H9 (cell line): ENCODE measurements around the gene ADAMTS6. TPM values are rescaled to one million over a fixed set of nuclear protein-coding genes. Genes with fewer than 3 reads are reported as not detected.

Source experiments
- DNase-seq: peaks from one replicate; pipeline ENCODE4 v3.0.0-alpha.2; 2017
- H2AFZ ChIP-seq: one replicate; pipeline ENCODE4 v1.6.1; 2013; ENCODE audit warnings: mild to moderate bottlenecking, low read length, control low read depth, moderate library complexity
- H2AK5ac ChIP-seq: 2 replicates; pipeline ENCODE4 v1.6.1; 2013; ENCODE audit warnings: low read length, control low read depth, mixed read lengths; ENCODE audit not compliant: insufficient read length
- H2BK120ac ChIP-seq: one replicate; pipeline ENCODE4 v1.6.1; 2013; ENCODE audit warnings: low read depth, mild to moderate bottlenecking, low read length, control low read depth, inconsistent platforms; ENCODE audit not compliant: poor library complexity, severe bottlenecking
- H2BK12ac ChIP-seq: 2 replicates; pipeline ENCODE4 v1.6.1; 2013; ENCODE audit warnings: low read length, control low read depth, mixed read lengths, low read depth; ENCODE audit not compliant: insufficient read length
- H2BK15ac ChIP-seq: 2 replicates; pipeline ENCODE4 v1.6.1; 2013; ENCODE audit warnings: low read depth, low read length, control low read depth
- H2BK20ac ChIP-seq: one replicate; pipeline ENCODE4 v1.6.1; 2013; ENCODE audit warnings: low read depth, mild to moderate bottlenecking, low read length, control low read depth, inconsistent platforms; ENCODE audit not compliant: poor library complexity, severe bottlenecking
- H2BK5ac ChIP-seq: 2 replicates; pipeline ENCODE4 v1.6.1; 2013; ENCODE audit warnings: low read length, control low read depth, mixed read lengths; ENCODE audit not compliant: insufficient read length
- H3K14ac ChIP-seq: 2 replicates; pipeline ENCODE4 v1.6.1; 2013; ENCODE audit warnings: low read length, control low read depth; ENCODE audit not compliant: insufficient read depth
- H3K18ac ChIP-seq: 2 replicates; pipeline ENCODE4 v1.6.1; 2013; ENCODE audit warnings: low read depth, mild to moderate bottlenecking, mixed read lengths, low read length, control low read depth; ENCODE audit not compliant: insufficient read length
- H3K23ac ChIP-seq: 2 replicates; pipeline ENCODE4 v1.6.1; 2013; ENCODE audit warnings: low read length, control low read depth, mixed read lengths, low read depth; ENCODE audit not compliant: insufficient read length
- H3K23me2 ChIP-seq: 2 replicates; pipeline ENCODE4 v1.6.1; 2013; ENCODE audit warnings: low read depth, mild to moderate bottlenecking, mixed read lengths, low read length, control low read depth; ENCODE audit not compliant: insufficient read length, poor library complexity, severe bottlenecking
- H3K27ac ChIP-seq: 2 replicates; pipeline ENCODE4 v1.5.1; 2013; ENCODE audit warnings: low read length, control low read depth, mixed read lengths, low read depth; ENCODE audit not compliant: insufficient read length
- H3K27me3 ChIP-seq: 2 replicates; pipeline ENCODE4 v1.6.1; 2013; ENCODE audit warnings: low read length, control low read depth, inconsistent platforms; ENCODE audit not compliant: insufficient read depth
- H3K4ac ChIP-seq: 2 replicates; pipeline ENCODE4 v1.6.1; 2013; ENCODE audit warnings: low read depth, mild to moderate bottlenecking, control low read depth, inconsistent platforms, low read length, moderate library complexity
- H3K4me1 ChIP-seq: 2 replicates; pipeline ENCODE4 v1.6.1; 2013; ENCODE audit warnings: low read length, control low read depth, inconsistent platforms; ENCODE audit not compliant: insufficient read depth
- H3K4me2 ChIP-seq: 2 replicates; pipeline ENCODE4 v1.6.1; 2013; ENCODE audit warnings: low read length, control low read depth, mixed read lengths; ENCODE audit not compliant: insufficient read length, insufficient read depth
- H3K56ac ChIP-seq: 2 replicates; pipeline ENCODE4 v1.6.1; 2013; ENCODE audit warnings: low read depth, mild to moderate bottlenecking, mixed read lengths, low read length, control low read depth; ENCODE audit not compliant: insufficient read length
- H3K79me1 ChIP-seq: 2 replicates; pipeline ENCODE4 v1.6.1; 2013; ENCODE audit warnings: low read depth, mild to moderate bottlenecking, moderate library complexity, low read length, control low read depth, inconsistent platforms; ENCODE audit not compliant: insufficient read depth, poor library complexity, severe bottlenecking
- H3K79me2 ChIP-seq: 2 replicates; pipeline ENCODE4 v1.6.1; 2013; ENCODE audit warnings: low read length, control low read depth, inconsistent platforms; ENCODE audit not compliant: insufficient read depth
- H3K9ac ChIP-seq: 2 replicates; pipeline ENCODE4 v1.6.1; 2013; ENCODE audit warnings: low read length, control low read depth, mixed read lengths; ENCODE audit not compliant: insufficient read length; ENCODE audit errors: extremely low read depth
- H3K9me3 ChIP-seq: one replicate; pipeline ENCODE4 v1.6.1; 2013; ENCODE audit warnings: low read depth, low read length, inconsistent platforms; ENCODE audit not compliant: control insufficient read depth
- H3T11ph ChIP-seq: one replicate; pipeline ENCODE4 v1.6.1; 2013; ENCODE audit warnings: mild to moderate bottlenecking, low read length, control low read depth, inconsistent platforms
- H4K20me1 ChIP-seq: one replicate; pipeline ENCODE4 v1.6.1; 2013; ENCODE audit not compliant: control insufficient read depth, insufficient read length, insufficient read depth
- H4K5ac ChIP-seq: 2 replicates; pipeline ENCODE4 v1.6.1; 2013; ENCODE audit warnings: low read depth, mild to moderate bottlenecking, mixed read lengths, low read length, control low read depth; ENCODE audit not compliant: insufficient read length
- H4K8ac ChIP-seq: replicated peaks from 2 replicates; pipeline ENCODE4 v1.6.1; 2013; ENCODE audit warnings: low read length, control low read depth, mixed read lengths, low read depth; ENCODE audit not compliant: insufficient read length
- H4K91ac ChIP-seq: 2 replicates; pipeline ENCODE4 v1.6.1; 2013; ENCODE audit warnings: low read depth, mild to moderate bottlenecking, moderate library complexity, mixed read lengths, low read length, control low read depth; ENCODE audit not compliant: insufficient read length
- H3K27ac Mint-ChIP-seq, 3 experiments: 2 replicates in 2 of 3; 3 replicates in 1 of 3; pipeline ENCODE4 v1.8.0; 2020 to 2021; ENCODE audit warnings: mixed read lengths in 3 of 3, mild to moderate bottlenecking in 1 of 3, moderate library complexity in 1 of 3
- H3K27me3 Mint-ChIP-seq: 2 replicates; pipeline ENCODE4 v1.8.0; 2021; ENCODE audit warnings: low read depth, mild to moderate bottlenecking, moderate library complexity, mixed read lengths
- H3K36me3 Mint-ChIP-seq, 3 experiments: 2 replicates in 2 of 3; 3 replicates in 1 of 3; pipeline ENCODE4 v1.8.0; 2020 to 2021; ENCODE audit warnings: low read depth in 3 of 3, mixed read lengths in 3 of 3; ENCODE audit not compliant: insufficient read depth in 1 of 3
- H3K4me1 Mint-ChIP-seq, 2 experiments: 2 replicates each; pipeline ENCODE4 v1.8.0; 2020; ENCODE audit warnings: mixed read lengths in 2 of 2
- H3K4me3 Mint-ChIP-seq, 2 experiments: 2 replicates in 1 of 2; 3 replicates in 1 of 2; pipeline ENCODE4 v1.8.0; 2020 to 2021; ENCODE audit warnings: mild to moderate bottlenecking in 2 of 2, mixed read lengths in 2 of 2, moderate library complexity in 1 of 2
- H3K9me3 Mint-ChIP-seq, 2 experiments: 2 replicates in 1 of 2; 3 replicates in 1 of 2; pipeline ENCODE4 v1.8.0; 2020; ENCODE audit warnings: mild to moderate bottlenecking in 2 of 2, mixed read lengths in 2 of 2, moderate library complexity in 1 of 2
- WGBS: extraction: QIAGEN DNeasy Blood & Tissue Kit; methylation state at CpG from one replicate; pipeline ENCODE4 v1.1.7; 2013; ENCODE audit warnings: missing lambda C conversion rate, low lambda C conversion rate, mixed read lengths; ENCODE audit not compliant: insufficient read length; ENCODE audit errors: extremely low coverage; 5-methylcytosine and 5-hydroxymethylcytosine counted together
- total RNA-seq: library from RNA; stranded (reverse); gene quantifications from 2 replicates; pipeline ENCODE4 v1.2.1, GENCODE V29; 2021
- TF ChIP-seq, protein P1 (sequence below): fragments of 200-600 bp; sonication (generic); conservative IDR thresholded peaks from 3 replicates; pipeline ENCODE4 v1.8.0; 2021; ENCODE audit warnings: antibody characterized with exemption, mild to moderate bottlenecking

The ADAMTS6 gene
- total RNA-seq, 1 experiment from 2014 or later: 0.33 TPM

DNA sequence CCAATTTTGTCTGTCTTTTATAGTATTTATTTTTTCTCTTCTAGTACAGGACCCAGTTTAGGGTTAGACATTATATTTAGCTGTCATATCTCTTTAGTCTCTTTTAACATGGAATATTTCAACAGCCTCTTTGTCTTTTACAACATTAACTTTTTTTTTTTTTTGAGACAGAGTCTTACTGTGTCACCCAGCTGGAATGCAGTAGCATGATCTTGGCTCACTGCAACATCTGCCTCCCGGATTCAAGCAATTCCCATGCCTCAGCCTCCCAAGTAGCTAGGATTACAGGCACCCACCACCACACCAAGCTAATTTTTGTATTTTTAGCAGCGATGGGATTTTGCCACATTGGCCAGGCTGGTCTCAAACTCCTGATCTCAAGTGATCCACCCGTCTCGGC is 90.1 kb downstream of the ADAMTS6 start:
- 0 out of 4 replicates have a peak, but pooled peaks cover 2 to 3% of the 10 kb centered on the region in 2 experiments for H3K4me1 Mint-ChIP-seq
- H3K9me3 Mint-ChIP-seq: no peaks in the 10 kb centered on the region
- Histone ChIP-seq H2BK15ac (no peak overlapping the region), H2AFZ (no peak overlapping the region), H4K91ac (no peak overlapping the region), H3K27ac (no peak overlapping the region), H4K5ac (no peak overlapping the region), H3K9me3 (no peaks in the 10 kb centered on the region), H2BK12ac (no peak overlapping the region), H3K79me1 (no peaks in the 10 kb centered on the region), H2BK5ac (no peak overlapping the region), H2AK5ac (no peak overlapping the region), H3T11ph (no peak overlapping the region), H3K14ac (no peak overlapping the region), H2BK120ac (no peak overlapping the region), H3K9ac (no peak overlapping the region), H3K4ac (no peak overlapping the region), H2BK20ac (no peak overlapping the region), H3K4me2 (no peak overlapping the region), H4K20me1 (no peaks in the 10 kb centered on the region), H3K4me1 (no peaks in the 10 kb centered on the region), H3K79me2 (no peaks in the 10 kb centered on the region), H3K18ac (no peak overlapping the region), H3K56ac (no peak overlapping the region), H3K23me2 (no peaks in the 10 kb centered on the region), H3K27me3 (no peaks in the 10 kb centered on the region), H3K23ac (no peak overlapping the region), H4K8ac (no peak overlapping the region)
- no CpG with 5 or more reads among the region's 4 CpGs for WGBS
- no peaks in the 10 kb centered on the region for H3K27me3 Mint-ChIP-seq
- TF ChIP-seq, protein P1, sequence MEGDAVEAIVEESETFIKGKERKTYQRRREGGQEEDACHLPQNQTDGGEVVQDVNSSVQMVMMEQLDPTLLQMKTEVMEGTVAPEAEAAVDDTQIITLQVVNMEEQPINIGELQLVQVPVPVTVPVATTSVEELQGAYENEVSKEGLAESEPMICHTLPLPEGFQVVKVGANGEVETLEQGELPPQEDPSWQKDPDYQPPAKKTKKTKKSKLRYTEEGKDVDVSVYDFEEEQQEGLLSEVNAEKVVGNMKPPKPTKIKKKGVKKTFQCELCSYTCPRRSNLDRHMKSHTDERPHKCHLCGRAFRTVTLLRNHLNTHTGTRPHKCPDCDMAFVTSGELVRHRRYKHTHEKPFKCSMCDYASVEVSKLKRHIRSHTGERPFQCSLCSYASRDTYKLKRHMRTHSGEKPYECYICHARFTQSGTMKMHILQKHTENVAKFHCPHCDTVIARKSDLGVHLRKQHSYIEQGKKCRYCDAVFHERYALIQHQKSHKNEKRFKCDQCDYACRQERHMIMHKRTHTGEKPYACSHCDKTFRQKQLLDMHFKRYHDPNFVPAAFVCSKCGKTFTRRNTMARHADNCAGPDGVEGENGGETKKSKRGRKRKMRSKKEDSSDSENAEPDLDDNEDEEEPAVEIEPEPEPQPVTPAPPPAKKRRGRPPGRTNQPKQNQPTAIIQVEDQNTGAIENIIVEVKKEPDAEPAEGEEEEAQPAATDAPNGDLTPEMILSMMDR: no peak
- no peaks in the 10 kb centered on the region for H3K36me3 Mint-ChIP-seq
- no peak overlapping the region for H3K27ac Mint-ChIP-seq
- DNase-seq: no peak
- H3K4me3 Mint-ChIP-seq: no peak overlapping the region
